G401.6 (cell line): ENCODE data around the gene DNAJC28.
"Not testable (repeated sequence)": the region's sequence is repeated elsewhere in the genome, so short reads cannot be mapped to it uniquely, and the experiment has no call there.

ENCODE experiments used
- FAIRE-seq: peaks from 2 replicates; lab custom pipeline; 2012; peaks lifted over from hg19 to GRCh38; lab: Jason Lieb, UNC

Gene DNAJC28, protein sequence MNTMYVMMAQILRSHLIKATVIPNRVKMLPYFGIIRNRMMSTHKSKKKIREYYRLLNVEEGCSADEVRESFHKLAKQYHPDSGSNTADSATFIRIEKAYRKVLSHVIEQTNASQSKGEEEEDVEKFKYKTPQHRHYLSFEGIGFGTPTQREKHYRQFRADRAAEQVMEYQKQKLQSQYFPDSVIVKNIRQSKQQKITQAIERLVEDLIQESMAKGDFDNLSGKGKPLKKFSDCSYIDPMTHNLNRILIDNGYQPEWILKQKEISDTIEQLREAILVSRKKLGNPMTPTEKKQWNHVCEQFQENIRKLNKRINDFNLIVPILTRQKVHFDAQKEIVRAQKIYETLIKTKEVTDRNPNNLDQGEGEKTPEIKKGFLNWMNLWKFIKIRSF

DNA sequence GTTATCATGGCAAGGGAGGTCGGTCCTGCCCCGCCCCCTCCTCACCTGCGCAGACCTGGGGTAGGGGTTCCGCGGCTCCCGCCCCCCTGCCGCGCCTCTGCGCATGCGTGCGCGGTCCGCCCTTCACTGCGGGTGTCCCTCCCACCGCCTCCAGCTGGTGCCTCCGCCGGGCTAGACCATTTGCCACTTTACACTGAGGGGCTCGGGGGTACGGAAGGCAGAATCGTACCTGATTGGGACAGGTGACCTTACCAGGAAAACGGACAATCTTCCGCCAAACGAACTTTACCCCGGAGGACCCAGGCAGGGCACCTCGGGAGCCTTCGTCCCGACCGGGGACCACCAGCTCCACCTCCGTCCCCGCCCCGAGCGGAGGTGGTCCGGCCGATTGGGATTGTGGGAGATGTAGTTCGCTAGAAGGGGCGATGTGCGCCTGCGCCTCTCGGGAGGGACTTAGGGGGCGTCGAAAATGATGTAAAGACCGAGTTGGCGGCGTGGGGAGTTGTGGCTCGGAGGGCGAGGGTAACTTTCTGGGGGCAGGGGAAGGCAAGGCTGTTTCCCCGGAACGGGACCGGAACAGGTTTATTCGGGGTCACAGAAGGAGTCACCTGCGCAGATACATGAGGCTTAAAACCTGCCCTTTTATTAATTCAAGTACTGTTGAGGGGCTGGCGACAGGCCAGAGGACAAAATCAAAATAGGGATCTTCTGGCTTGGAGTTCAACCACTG is at the start of gene DNAJC28:
Gene DNAJC28 (minus strand): TSS at position 344 of the 730 bp plus-strand sequence. CDS start 2,323 bp downstream, outside the sequence.
- peak; percentile 90 for FAIRE-seq

DNA sequence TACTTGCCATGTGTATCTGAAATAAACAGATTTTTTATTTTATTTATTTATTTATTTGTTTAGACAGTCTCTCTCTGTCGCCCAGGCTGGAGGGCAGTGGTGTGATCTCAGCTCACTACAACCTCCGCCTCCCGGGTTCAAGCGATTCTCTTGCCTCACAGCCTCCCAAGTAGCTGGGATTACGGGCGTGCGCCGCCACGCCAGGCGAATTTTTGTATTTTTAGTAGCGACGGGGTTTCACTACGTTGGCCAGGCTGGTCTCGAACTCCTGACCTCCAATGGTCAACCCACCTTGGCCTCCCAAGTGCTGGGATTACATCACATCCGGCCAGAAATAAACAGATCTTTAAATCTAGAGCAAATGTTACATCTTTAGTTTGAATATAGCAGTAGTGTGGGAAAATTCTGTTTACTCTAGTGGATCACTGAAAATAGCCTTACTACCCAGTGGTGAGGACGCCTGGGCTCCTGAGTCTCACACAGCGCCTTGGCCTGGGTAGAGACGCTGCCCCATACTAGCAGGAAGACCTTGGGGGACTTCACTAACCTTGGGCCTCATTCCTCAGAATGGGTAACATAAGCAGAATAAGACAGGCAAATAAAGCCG is 49.7 kb upstream of the DNAJC28 start:
- no peak for FAIRE-seq

DNA sequence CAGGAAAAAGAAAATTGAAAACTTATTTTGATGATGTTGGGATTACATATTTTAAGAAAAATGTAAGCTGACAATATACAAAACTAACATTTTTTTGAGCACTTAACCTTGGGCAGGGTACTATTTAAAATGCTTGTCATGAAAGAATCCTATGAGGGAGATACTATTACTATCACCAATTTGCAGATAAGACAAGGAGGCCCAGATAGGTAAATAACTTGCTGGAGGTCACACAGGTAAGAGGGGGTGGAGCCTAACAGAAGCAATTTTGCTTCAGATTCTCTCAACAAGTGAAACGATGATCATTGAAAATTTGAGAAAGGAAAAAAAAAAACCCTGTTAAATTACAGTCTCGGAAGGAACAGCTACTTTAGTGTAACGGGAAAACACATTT is 49.2 kb upstream of the DNAJC28 start:
- no peak for FAIRE-seq

DNA sequence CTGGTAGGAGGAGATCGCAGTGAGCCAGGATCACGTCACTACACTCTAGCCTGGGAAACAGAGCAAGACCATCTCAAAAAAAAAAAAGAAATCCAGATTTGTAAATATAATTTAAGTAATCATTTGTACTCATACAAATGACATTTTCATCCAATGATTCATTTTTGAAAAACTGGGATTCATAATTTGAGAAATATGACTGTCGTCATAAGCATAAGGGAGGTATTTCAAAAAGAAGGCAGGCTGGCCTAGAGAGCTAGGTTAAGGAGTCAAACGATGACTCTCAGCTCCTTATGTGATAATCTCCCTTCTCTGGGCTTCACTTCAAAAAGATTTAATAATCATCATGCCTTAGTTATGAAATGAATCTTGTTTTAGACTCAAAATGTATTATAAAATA is 48.1 kb upstream of the DNAJC28 start:
- FAIRE-seq: no peak

DNA sequence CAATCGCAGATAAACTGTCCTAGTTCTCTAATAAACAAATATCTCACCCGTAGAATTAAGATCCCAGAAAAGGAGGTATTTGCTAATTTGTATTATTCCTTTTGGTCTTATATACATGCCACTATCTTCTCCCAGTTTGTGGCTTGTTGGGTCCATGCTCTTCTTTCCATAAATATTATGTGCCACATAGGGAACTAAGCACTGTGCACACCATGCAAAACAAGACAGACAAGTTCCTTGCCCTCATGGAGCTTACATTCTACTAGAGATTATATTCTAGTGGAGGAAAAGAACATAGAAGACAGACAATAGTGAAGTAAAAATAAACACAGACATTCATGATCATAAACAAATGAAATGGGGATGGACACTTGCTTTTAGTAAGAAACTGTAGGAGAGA is 45.7 kb upstream of the DNAJC28 start:
- no peak for FAIRE-seq

DNA sequence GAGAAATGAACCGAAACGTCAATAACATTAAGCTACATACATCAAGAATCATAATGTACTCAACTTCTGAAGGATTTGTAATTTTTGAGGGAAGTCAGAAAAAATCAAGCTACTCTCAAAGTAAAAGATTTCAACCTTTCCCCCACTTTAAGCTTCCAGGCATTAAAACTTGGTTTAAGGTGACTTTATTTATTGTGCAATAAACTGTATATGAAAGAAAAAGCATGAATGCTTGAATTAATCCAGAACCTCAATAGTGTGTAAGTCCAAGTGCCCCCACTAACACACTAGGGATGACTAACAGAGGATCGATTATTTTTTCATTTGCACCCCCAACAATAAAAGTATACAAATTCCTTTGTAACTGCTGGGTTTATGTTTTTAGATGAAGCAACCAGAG is 39.5 kb upstream of the DNAJC28 start:
- no peak for FAIRE-seq

DNA sequence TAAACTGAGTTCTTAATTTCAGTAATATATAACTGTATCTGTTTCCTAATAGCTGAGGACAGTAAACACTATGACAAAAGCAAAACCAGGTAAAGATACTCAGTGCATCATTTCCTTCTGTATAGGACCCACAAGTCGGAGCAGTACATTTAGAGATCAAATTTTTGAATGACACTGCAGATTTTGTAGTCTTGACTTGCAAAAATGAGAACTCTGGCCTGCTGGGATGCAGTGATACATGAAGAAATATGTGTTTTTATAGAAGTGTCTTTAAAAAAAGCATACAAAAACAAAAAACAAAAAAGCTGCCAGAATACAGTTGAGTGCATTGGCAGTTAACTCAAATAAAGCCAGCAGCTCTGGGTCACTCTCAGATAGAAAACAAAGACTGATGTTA is 31.4 kb upstream of the DNAJC28 start:
- no peak for FAIRE-seq

DNA sequence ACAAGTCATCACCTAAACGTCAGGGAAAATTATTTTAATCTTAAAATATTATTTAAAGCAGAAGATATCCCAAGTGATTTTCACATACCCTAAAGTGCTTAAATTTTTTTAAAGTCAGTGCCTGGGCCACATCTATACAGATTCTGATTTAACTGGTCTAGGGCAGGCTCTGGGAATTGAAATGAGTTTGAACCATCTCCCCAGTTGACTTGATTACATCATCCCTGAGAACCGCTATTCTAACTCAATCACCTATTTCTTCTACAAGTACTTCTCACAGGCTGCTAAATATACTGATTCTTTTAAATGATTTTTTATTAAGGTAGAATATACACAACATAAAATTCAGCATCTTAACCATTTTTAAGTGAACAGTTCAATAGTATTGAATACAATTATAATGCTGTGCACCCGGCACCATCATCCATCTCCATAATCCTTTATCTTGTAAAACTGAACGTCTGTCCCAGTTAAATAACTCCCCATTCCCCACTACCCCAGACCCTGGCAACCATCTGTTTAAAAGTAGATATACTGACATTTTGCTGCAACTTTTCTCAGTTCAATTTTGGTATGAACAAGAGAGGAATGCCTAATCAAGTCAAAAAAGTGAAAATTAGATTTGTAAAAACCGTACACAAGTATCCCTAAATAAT is 30.9 kb upstream of the DNAJC28 start:
- FAIRE-seq: peak; percentile 3

DNA sequence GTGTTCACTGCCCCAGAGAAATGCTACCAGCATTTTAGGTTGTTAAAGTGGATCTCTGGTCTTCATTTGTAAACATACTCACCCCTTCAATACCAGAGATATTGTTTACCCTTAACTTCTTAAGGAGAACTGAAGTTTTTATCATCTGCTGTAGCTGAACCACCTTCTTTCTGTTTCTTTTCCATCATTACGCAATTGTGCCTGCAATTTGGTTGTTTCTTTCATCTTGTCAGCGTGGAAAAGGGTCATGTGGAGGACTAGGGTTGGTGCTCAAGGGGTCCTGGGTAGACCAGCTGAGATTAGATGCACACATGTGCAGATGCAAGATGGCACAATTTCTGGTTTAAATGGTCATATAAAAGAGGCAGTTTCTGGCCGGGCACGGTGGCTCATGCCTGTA is 27.4 kb upstream of the DNAJC28 start:
- FAIRE-seq: no peak

DNA sequence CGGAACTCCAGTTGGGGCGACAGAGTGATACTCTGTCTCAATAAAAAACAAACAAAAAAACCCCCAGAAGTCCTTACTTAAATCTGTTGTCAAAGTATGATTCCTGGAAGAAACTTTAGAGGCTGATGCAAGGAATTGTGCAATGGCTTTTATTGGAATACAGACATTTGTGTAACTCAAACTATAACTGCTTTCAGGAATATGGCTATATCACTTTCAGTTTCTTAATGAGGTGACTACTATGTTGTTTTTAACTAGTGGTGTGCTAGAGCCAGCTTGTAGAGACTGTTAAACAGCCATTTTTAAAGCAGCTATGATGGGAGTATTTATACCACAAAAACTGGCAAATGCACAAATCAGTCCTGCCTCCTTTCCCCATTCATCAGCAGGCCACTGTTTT is 22.7 kb upstream of the DNAJC28 start:
- no peak for FAIRE-seq

DNA sequence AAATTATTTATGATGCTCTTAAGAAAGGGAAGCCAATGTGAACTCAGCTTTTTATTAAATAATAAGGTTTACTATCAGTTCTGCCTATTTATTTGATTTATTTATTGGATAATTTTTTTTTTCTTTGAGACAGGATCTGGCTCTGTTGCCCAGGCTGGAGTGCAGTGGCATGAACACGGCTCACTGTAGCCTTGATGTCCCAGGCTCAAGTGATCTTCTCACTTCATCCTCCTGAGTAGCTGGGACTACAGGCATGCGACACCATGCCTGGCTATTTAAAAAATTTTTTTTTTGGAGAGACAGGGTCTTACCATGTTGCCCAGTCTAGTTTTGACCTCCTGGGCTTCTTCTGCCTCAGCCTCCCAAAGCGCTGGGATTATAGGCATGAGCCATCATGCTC is 21.0 kb upstream of the DNAJC28 start:
- no peak for FAIRE-seq

DNA sequence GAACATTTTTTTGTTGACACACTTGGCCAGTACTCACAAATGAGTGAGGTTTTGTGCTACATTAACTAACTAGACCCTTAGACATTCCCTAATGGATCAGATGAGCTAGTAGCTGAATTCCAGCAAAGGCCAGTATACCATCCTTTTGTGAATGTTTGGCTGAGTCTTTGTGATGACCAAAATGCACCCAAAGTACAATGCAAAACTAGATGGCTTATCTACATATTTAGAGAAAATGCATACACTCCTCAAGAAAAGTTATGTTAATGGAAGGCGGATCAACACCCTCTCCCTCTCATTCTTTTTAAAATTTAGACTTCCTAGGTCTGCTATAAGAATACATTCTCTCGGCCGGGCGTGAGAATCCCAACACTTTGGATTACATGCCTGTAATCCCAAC is 20.1 kb upstream of the DNAJC28 start:
- no peak for FAIRE-seq

DNA sequence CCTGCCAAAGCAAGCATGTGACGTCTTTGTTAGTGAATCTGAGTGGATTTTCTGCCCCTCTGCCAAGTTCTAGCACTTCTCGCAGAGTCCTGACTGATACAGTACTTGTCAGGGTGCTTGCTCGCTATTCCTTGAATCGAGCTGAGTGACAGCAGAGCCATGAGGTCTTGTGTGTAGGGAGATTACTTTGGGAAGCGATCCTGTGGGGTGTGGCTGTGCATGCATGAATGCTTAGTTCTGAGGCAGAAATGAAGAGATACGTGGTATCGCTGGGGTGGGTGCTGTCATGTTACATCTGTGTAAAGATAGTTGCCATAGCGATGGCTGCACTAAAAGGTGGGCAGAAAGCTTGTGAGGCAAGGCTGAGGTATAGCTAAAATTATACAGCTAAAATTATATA is 19.3 kb upstream of the DNAJC28 start:
- FAIRE-seq: no peak

DNA sequence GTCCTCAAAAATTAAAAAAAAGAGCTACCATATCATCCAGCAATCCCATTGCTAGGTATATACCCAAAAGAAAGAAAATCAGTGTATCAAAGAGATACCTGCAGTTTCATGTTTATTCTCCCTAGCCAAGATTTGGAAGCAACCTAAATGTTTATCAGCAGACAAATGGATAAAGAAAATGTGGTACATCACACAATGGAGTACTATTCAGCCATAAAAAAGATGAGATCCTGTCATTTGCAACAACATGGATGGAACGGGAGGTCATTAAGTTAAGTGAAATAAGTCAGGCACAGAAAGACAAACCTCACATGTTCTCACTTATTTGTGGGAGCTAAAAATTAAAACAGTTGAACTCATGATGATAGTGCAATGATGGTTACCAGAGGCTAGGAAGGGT is 15.5 kb upstream of the DNAJC28 start:
- FAIRE-seq: not testable (repeated sequence)

DNA sequence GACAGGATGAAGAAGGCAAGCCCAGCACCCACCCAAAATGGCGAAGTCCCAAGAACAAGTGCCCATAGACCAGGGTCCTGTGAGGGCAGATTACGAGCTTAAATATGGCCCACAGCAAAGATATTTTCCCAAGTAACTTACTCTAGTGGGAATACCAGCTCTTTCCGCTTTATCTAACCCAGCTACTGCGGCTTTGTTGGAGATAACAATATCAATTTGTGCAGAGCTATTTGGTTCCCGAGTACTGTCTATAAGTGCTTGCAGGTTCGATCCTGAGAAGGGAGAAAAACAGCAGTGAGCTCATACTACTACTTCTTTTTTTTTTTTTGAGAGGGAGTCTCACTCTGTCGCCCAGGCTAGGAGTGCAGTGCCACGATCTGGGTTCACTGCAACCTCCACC is 14.3 kb upstream of the DNAJC28 start:
- FAIRE-seq: no peak

DNA sequence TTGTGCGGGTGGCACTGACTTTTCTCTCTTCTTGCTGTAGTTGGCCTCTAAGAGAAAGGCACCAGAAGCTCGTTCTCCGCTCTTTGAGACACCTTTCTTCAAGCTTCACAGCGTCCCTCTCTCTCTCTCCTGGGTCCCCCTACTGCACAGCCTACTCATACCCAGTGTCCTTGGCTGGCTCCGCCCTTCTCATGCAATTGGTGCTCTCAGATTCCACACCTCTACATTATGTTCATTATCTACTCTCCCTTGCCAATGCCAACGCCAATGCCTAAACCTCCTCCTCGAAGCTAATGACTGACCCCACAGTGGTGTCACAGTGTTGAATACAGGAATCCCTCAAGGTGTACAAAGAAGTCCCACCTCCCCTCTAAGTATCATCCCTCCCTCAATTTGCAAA is 4.8 kb upstream of the DNAJC28 start:
- FAIRE-seq: no peak

DNA sequence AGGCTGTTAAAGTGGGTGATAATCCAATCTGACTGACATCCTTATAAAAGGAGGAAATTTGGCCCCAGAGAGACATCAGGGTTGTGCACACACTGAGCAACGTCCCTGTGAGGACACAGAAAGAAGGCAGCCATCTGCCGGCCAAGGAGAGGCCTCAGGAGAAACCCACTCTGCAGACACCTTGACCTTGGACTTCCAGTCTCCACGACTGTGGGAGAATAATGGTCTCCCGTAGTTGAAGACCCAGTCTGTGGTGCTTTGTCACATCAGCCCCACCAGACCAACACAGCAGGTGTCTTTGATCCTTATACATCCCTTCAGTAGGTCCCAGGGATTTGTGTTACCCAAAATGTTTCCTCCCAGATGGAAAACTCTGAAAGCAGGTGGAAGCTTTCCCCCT is 4.2 kb upstream of the DNAJC28 start:
- FAIRE-seq: no peak

DNA sequence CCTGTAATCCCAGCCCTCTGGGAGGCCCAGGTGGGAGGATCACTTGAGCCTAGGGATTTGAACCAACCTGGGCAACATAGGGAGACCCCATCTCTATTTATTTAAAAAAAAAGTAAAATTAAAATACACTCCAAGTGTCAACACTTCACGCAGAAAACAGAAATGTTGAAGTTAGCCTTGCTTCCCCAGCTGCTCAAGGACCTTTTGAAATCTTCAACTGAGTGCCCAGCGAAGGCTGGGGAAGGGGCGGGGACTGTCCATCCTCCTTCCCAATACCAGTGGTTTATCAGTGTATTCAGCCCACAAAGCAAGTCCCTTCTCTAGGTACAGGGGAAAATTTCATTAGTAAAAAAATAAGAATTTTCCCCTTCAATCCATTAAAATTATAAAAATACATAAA is 2.2 kb upstream of the DNAJC28 start:
- no peak for FAIRE-seq

DNA sequence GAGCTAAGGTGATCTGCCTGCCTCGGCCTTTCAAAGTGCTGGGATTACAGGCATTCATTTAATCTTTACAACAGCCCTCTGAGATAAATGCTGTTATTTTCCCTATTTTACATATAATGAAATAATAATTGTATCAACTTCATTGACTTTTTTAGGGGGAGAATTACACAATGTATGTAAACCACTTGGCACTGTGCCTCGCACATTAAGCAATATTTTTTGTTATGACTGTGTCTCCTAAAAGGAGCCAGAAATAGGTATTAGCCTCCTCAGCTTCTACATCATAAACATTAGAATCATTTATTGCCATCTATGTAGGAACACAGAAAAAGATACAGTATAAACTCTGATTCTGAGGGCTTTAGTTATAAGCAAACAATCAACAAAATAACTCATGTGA is 1.1 kb upstream of the DNAJC28 start:
- FAIRE-seq: no peak

DNA sequence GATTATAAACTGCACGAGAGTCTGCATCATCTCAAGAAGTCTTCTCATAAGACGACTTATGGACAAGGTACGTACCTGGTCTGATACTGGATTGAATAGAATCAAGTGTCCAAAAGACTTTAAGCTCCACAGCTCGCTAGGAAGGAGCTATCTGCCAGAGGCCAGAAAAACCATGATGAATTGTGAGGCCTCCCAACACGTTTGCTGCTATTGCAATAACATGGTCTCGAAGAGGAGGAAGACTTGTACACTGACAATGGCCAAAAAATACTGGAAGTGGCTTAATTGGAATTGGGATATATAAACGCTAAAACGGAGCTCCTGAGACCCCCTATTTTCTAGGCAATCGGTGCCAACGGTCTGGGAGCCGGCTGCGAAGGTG is 534 bp downstream of the DNAJC28 start:
- FAIRE-seq: no peak

DNA sequence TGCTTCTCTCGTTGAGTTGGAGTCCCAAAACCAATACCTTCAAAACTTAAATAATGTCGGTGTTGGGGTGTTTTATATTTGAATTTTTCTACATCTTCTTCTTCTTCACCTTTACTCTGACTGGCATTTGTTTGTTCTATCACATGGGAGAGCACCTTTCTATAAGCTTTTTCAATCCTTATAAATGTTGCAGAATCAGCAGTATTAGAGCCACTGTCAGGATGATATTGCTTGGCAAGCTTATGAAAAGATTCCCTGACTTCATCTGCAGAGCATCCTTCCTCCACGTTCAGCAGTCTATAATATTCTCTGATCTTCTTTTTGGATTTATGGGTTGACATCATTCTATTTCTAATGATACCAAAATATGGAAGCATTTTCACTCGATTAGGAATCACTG is 2.6 kb downstream of the DNAJC28 start:
- no peak for FAIRE-seq

DNA sequence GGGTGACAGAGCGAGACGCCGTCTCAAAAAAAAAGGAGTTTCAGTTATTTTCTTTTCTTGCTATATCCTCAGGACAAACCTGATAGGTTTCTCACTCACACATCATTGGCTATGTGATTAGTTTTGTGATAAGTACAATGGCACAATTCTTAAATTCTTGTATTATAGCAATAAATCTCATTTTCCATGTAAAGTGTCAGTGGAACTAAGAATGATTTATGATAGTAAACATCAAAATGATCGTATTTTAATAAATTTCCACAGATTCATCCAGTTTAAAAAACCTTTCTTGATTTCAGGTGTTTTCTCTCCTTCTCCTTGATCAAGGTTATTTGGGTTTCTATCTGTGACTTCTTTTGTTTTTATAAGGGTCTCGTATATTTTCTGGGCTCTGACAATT is 3.5 kb downstream of the DNAJC28 start:
- FAIRE-seq: no peak

DNA sequence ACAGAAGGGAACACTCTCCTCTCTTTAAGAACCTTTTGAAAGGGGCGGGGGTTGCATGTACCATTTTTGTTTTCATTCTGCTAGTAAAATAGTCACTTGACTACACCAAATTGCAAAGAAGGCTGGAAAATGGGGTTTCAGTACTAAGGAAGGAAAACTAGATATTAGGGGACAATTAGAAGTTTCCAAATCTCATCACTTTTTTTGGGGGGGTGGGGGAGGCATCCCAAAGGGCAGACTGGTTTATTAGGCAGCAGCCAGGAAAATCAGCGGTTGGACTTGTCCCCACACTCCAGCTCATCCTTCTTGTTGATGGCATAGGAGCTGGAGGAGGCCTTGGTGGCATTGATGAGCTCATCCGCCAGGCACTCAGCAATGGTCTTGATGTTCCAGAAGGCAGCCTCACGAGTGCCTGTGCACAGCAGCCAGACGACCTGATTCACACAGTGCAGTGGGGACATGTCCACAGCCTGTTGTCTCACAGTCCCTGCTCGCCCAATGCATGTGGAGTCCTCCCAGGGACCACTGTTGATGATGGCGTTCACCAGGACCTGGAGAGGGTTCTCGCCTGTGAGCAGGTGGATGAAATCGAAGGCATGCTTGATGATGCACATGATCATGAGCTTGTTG is 10.1 kb downstream of the DNAJC28 start:
- FAIRE-seq: no peak
